Measurements from ENCODE around the gene WNT7B. TPM values are rescaled to one million over a fixed set of nuclear protein-coding genes. Genes with fewer than 3 reads are reported as not detected.
A peak's percentile ranks its signal among the peaks of the same experiment; 100 is the strongest.

WNT7B gene
- total and polyA plus RNA-seq, 2 of the 8 experiments (the other 6 are each of a cell fraction or from before 2014, with no cell fraction given): 0.14 to 0.24 TPM

DNA sequence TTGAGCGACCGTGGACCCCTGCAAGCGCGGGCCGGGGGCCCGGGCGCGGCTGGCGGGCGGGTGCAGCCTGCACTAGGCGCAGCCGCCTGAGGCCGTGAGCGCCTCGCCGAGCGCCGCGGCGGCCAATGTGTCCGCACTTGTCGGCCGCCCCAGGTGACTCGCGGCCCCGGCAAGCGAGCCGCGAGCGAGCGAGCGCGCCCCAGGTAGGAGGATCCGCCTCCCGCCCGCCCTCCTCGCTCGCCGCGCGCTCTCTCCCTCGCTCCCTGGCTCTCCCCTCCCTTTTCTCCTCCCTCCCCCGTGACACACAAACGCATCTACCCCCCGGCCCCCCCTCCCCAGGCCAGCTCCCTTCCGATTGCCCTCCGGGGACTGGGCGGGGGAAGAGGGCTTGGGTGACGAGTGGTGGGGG lies at the start of gene WNT7B (continued):
- no peak for TF ChIP-seq GTF2F1 (IDR thresholded peaks at IDR 0.05; ENCODE audit: borderline replicate concordance, low read depth, low read length)
- TF ChIP-seq CHD7 (IDR thresholded peaks at IDR 0.05; ENCODE audit: insufficient replicate concordance, low read length): no peak
- TF ChIP-seq SP1 (IDR thresholded peaks at IDR 0.05; ENCODE audit: low read depth, low read length): no peak
- TF ChIP-seq SUZ12 (IDR thresholded peaks at IDR 0.05; ENCODE audit: low read length): peak; percentile 57; the same call in 1 of the 2 replicates
- TF ChIP-seq CEBPB (IDR thresholded peaks at IDR 0.05; ENCODE audit: low read depth, low read length): no peak
- no peak for TF ChIP-seq RXRA (IDR thresholded peaks at IDR 0.05; ENCODE audit: insufficient read depth, low read depth, low read length)
- TF ChIP-seq EGR1 (IDR thresholded peaks at IDR 0.05; ENCODE audit: borderline replicate concordance, low read depth, low read length): no peak
- no peak for TF ChIP-seq ATF3 (IDR thresholded peaks at IDR 0.05; ENCODE audit: insufficient read depth, low read depth, low read length)
- no peak for TF ChIP-seq TCF12 (IDR thresholded peaks at IDR 0.05; ENCODE audit: low read depth, low read length)
- TF ChIP-seq SP2 (IDR thresholded peaks at IDR 0.05; ENCODE audit: low read length): no peak
- no peak for TF ChIP-seq POLR2A (IDR thresholded peaks at IDR 0.05; ENCODE audit: control extremely low read depth in 1 of 2, low read depth in 2 of 2, low read length in 2 of 2)
- TF ChIP-seq KDM4A (IDR thresholded peaks at IDR 0.05; ENCODE audit: low read depth, low read length, severe bottlenecking): peak; percentile 4
- no peak for TF ChIP-seq POLR2AphosphoS5 (IDR thresholded peaks at IDR 0.05; ENCODE audit: low read depth, low read length)
